ENCODE results near the gene CHRNA3. TPM values are rescaled to one million over a fixed set of nuclear protein-coding genes. Genes with fewer than 3 reads are reported as not detected.

Gene CHRNA3
- under 0.01 TPM in 1 of 2 replicates, not detected in the other for total RNA-seq

DNA sequence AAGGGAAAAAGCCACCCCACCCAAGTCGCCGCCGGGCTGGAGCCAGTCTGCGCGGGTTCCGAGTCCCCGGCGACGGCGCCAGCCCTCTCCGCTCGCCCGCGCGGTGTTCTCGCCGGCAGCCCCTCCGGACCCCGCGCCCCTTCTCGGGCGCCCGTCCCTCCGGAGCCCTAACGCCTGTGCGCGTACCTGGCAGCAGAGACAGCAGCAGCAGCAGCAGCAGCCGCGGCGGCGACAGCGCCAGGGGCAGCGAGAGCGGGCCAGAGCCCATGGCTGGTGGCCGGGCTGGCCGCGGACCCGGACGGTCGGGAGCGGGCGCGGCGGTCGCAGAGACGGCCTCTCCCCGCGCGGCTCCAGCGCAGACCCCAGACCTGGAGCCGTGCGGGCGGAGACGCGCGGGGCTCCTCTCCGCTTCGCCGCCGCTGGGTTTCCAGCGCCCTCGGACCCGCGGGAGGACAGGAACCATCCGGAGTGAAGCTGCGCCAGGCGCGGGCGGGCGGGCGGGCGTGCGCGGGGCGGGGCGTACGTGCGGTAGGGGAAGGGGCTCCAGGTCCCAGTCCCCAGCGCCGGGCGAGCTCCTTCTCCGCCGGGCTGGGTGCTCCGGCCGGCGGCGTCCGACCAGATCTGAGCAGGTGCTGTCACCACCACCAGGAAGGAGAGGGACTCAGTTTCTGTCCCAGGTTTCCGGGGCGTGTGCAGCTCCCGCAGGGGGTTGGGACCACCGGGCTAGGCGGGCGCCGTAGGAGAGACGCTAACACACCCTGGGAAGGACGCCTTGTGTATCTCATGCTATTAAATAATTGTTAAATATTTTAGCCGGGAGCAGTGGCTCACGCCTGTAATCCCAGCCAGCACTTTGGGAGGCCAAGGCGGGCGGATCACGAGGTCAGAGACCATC lies at the start of gene CHRNA3:
CHRNA3 (minus strand) TSS at position 470 of the 895 bp plus-strand sequence; CDS start at position 268, 202 bp downstream.

DNA sequence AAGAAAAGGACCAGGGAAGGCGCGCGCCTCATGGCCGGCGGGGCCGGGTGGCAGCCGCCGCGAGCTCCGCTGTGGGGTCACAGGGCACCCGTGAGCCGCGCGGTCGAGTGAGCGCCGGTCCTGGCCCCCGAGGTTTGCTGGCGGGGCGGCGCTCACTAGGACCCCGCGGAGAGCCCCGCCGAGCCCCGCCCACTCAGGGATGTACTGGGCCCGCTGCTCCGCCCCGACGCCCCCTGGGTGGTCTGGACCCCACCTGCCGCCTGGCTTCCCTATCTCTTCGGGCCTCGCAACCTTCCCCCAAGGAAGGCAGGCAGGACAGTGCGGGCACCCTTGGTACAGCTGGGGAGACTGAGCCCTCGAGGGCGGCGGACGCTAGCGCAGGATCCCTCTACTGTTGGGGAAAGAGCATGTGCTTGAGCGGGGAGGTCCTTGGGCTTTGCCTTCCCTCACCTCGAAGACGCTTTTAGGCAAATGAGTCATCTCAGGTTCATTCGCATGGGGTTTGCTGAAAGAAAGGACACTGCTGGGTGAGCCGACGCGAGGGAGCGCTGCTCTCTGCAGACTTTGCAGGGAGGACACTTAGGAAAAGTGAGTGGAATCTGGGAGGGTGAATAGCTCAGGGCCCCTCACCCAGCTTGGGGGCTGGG lies 20.4 kb upstream of the CHRNA3 start, which contains the start of gene CHRNB4:
CHRNB4 (minus strand) TSS at position 109 of the 647 bp plus-strand sequence; CDS start at position 32, 77 bp downstream.

GRCh38 chr15:78565097-78565950 lies 55.5 kb downstream of the CHRNA3 start, which contains the start of gene CHRNA5:
CHRNA5 (plus strand) TSS chr15:78565520; CDS start chr15:78565720, 200 bp downstream.

Other genes with a start within 250 kb of the CHRNA3 start
- 30.0 and 43.4 TPM in 2 replicates for gene IREB2, start 182.8 kb downstream of the CHRNA3 start, total RNA-seq
- gene HYKK, start 113.4 kb downstream of the CHRNA3 start, total RNA-seq: 2.6 and 4.2 TPM in 2 replicates
- gene PSMA4, start 80.6 kb downstream of the CHRNA3 start, total RNA-seq: 181 and 241 TPM in 2 replicates
- gene CHRNA5, start 55.5 kb downstream of the CHRNA3 start, total RNA-seq: 0.59 and 1.4 TPM in 2 replicates
- not detected in 2 replicates for gene CHRNB4, start 20.2 kb upstream of the CHRNA3 start, total RNA-seq
- 7.7 and 12.6 TPM in 2 replicates for gene ADAMTS7, start 190.5 kb upstream of the CHRNA3 start, total RNA-seq

Measured in smooth muscle cell of the umbilical artery (primary cell).